Adipocyte (in vitro differentiated cells): ENCODE data around the gene POLRMT.

Source experiments
- DNase-seq: peaks from one replicate; pipeline ENCODE4 v3.0.0-alpha.2; 2015; ENCODE audit warnings: low read depth
- H3K27me3 ChIP-seq: replicated peaks from 2 replicates; pipeline ENCODE4 v1.7.0; 2013; ENCODE audit warnings: mild to moderate bottlenecking, low read length, moderate library complexity; ENCODE audit not compliant: control insufficient read depth, insufficient read depth
- H3K36me3 ChIP-seq: 2 replicates; pipeline ENCODE4 v1.7.0; 2013; ENCODE audit warnings: low read length, mild to moderate bottlenecking, moderate library complexity; ENCODE audit not compliant: control insufficient read depth, insufficient read depth, severe bottlenecking
- H3K4me1 ChIP-seq: 2 replicates; pipeline ENCODE4 v1.7.0; 2013; ENCODE audit warnings: mild to moderate bottlenecking, low read length, moderate library complexity; ENCODE audit not compliant: control insufficient read depth, insufficient read depth
- H3K4me3 ChIP-seq: 2 replicates; pipeline ENCODE4 v1.7.0; 2013; ENCODE audit warnings: mild to moderate bottlenecking, low read length, moderate library complexity
- H3K9ac ChIP-seq: 2 replicates; pipeline ENCODE4 v1.7.0; 2013; ENCODE audit warnings: mild to moderate bottlenecking, low read length, moderate library complexity
- H3K9me3 ChIP-seq: 2 replicates; pipeline ENCODE4 v1.7.0; 2013; ENCODE audit warnings: mild to moderate bottlenecking, low read length, moderate library complexity; ENCODE audit not compliant: control insufficient read depth

Gene POLRMT

GRCh38 chr19:574658-575526 is 58.4 kb downstream of the POLRMT start:
- H3K4me1 ChIP-seq = peaks cover 36% of the 10 kb centered on the region
- peaks cover 5% of the 10 kb centered on the region for H3K36me3 ChIP-seq
- peak overlapping the region; percentile 85 for H3K4me3 ChIP-seq
- H3K27me3 ChIP-seq = no peaks in the 10 kb centered on the region
- H3K9me3 ChIP-seq = no peaks in the 10 kb centered on the region
- peak; percentile 52 for DNase-seq
- H3K9ac ChIP-seq = peak overlapping the region; percentile 86

DNA sequence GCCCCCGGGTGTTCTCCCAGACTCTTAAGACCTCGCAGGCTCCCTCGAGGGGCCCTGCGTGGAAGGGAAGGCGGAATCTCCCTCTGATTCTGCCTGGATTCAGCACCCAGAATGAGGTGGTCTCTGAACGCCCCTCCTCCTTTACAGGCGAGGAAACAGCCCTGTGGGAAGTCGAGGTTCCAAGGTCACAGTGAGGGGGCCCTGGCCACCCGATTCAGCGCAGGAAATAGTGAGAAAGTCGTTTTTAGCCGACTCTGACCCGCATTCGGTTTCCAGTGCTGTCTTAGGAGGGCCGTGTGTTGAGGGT is 59.9 kb downstream of the POLRMT start:
- Histone ChIP-seq H3K4me1 (peaks cover 36% of the 10 kb centered on the region), H3K9ac (peak overlapping the region; percentile 95), H3K9me3 (no peaks in the 10 kb centered on the region), H3K27me3 (no peaks in the 10 kb centered on the region), H3K4me3 (peak overlapping the region; percentile 95), H3K36me3 (no peaks in the 10 kb centered on the region)
- DNase-seq = no peak

DNA sequence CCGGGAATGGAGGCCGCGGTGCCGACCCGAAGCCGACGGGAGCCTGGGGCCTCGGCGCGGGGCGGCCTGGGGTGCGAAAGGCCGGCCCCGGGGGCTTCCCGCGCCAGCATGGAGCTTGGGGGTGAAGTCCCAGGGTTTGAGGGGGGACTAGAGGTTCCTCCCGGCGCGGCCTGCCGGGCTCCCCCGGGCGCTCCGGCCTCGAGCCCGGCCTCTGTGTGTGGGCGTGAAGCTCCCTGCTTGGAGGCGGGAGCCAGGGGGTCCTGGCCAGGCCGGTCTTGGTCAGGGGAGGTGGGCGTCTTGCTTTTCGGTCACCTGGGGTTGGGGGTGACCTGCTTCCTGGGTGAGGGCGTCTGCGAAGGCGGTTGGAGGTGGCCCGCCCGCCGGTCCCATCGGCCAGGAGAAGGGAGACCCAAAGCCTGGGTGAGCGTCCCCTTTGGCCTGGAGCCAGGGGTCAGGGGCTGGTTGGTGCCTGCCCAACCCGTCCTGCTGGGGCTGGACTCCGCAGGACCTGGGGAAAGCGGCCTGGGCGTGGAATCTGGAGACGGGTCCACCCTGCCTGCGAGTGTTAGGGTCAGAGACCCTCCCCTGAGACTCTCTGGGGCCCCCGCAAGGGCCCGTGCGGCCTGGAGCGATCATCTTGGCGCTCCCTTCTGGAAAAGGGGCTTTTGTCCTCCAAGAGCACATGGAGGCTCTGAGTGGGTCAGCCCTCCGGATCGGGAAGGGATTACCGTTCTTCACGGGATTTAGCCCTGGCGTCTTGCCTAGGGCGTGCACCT is 60.4 kb downstream of the POLRMT start:
- DNase-seq = peak; percentile 80
- Histone ChIP-seq H3K9ac (peak overlapping the region; percentile 95), H3K4me3 (peak overlapping the region; percentile 95), H3K27me3 (no peaks in the 10 kb centered on the region), H3K36me3 (no peaks in the 10 kb centered on the region), H3K4me1 (peaks cover 36% of the 10 kb centered on the region), H3K9me3 (no peaks in the 10 kb centered on the region)

- H3K27me3 ChIP-seq = no peaks in the 10 kb centered on the region
- DNase-seq = peak; percentile 100
- H3K4me1 ChIP-seq = peaks cover 35% of the 10 kb centered on the region
- H3K4me3 ChIP-seq = peak within 1 kb of the TSS; percentile 95
- H3K9me3 ChIP-seq = no peaks in the 10 kb centered on the region
- H3K36me3 ChIP-seq = no peaks in the 10 kb centered on the region
- H3K9ac ChIP-seq = peak within 1 kb of the TSS; percentile 95
Measured at GRCh38 chr19:572140-572742, 61.1 kb downstream of the POLRMT start, which contains the start of gene BSG. BSG (plus strand) TSS chr19:572596; CDS start chr19:572635, 39 bp downstream.

GRCh38 chr19:571566-571974 is 61.8 kb downstream of the POLRMT start:
- no peaks in the 10 kb centered on the region for H3K27me3 ChIP-seq

GRCh38 chr19:570937-571565 is 62.3 kb downstream of the POLRMT start:
- Histone ChIP-seq H3K36me3 (no peaks in the 10 kb centered on the region), H3K4me1 (peaks cover 26% of the 10 kb centered on the region), H3K27me3 (no peaks in the 10 kb centered on the region), H3K9me3 (no peaks in the 10 kb centered on the region), H3K9ac (peak overlapping the region; percentile 84), H3K4me3 (peak overlapping the region; percentile 95)
- DNase-seq = no peak

More at GRCh38 chr19:571566-571974, 61.8 kb downstream of the POLRMT start:
- H3K4me3 ChIP-seq = peak overlapping the region; percentile 95
- peak overlapping the region; percentile 84 for H3K9ac ChIP-seq
- no peaks in the 10 kb centered on the region for H3K36me3 ChIP-seq
- peak; percentile 73 for DNase-seq
- H3K4me1 ChIP-seq = peaks cover 30% of the 10 kb centered on the region
- H3K9me3 ChIP-seq = no peaks in the 10 kb centered on the region

DNA sequence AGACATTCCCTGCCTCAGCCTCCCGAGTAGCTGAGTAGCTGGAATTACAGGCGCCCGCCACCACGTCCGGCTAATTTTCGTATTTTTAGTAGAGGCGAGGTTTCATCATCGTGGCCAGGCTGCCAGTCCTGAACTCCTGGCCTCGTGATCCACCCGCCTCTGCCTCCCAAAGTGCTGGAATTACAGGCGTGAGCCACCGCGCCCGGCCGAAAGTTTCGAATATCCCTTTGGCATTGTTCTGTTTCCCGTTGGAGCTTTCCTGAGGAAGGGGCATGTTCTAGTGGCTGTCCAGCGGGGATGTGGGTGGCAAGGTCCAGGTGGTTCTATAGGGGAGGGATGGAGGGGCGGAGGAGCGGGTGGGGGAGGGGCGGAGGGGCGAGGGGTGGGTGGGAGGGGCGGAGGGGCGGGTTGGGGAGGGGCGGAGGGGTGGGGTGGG is 63.1 kb downstream of the POLRMT start:
- H3K27me3 ChIP-seq = no peaks in the 10 kb centered on the region
- DNase-seq = no peak
- H3K9ac ChIP-seq = no peak overlapping the region
- H3K36me3 ChIP-seq = no peaks in the 10 kb centered on the region
- H3K4me3 ChIP-seq = no peak overlapping the region
- no peaks in the 10 kb centered on the region for H3K9me3 ChIP-seq
- H3K4me1 ChIP-seq = peaks cover 23% of the 10 kb centered on the region

GRCh38 chr19:567296-567900 is 65.9 kb downstream of the POLRMT start:
- DNase-seq = no peak
- Histone ChIP-seq H3K4me1 (peaks cover 13% of the 10 kb centered on the region), H3K4me3 (no peak overlapping the region), H3K27me3 (no peaks in the 10 kb centered on the region), H3K9ac (no peak overlapping the region), H3K36me3 (no peaks in the 10 kb centered on the region), H3K9me3 (no peaks in the 10 kb centered on the region)
